B cell (primary cell): Measurements from ENCODE around the gene MCM3AP. TPM values are rescaled to one million over a fixed set of nuclear protein-coding genes. Genes with fewer than 3 reads are reported as not detected.
A peak's percentile ranks its signal among the peaks of the same experiment; 100 is the strongest.

ENCODE experiments used
- ATAC-seq: fragments of 200-7000 bp; cut with Tn5 transposase; one replicate; pipeline ENCODE4 v1.10.0; 2021; ENCODE audit warnings: low read depth, mild to moderate bottlenecking, moderate number of reproducible peaks, moderate library complexity
- CTCF ChIA-PET: fragments of 350-600 bp; sonication (Branson Sonifier 250); formaldehyde crosslinking; loops from one replicate; lab custom pipeline; 2021; ENCODE audit warnings: antibody characterized with exemption, inconsistent platforms; lab: Charles Lee
- POLR2A ChIA-PET: fragments of 350-600 bp; sonication (Branson Sonifier 250); formaldehyde crosslinking; loops from one replicate; lab custom pipeline; 2021; ENCODE audit warnings: antibody characterized with exemption; lab: Charles Lee
- DNase-seq: peaks from one replicate; pipeline ENCODE4 v3.0.0; 2013
- H2AFZ ChIP-seq: 2 replicates; pipeline ENCODE4 v1.6.1; 2012; ENCODE audit warnings: mild to moderate bottlenecking, low read depth, low read length; ENCODE audit not compliant: insufficient read depth, poor library complexity, severe bottlenecking
- H3K27ac ChIP-seq, 2 donors: 1 replicate in 1 of 2; 2 replicates in 1 of 2; pipeline ENCODE4 v1.5.1; 2012 to 2013; ENCODE audit warnings: low read length in 2 of 2, mild to moderate bottlenecking in 2 of 2, moderate library complexity in 1 of 2
- H3K27me3 ChIP-seq, 4 experiments: fragments of 200-600 bp in 1 of 4; sonication (generic) in 1 of 4; replicated peaks in 1 of 4; 1 replicate in 2 of 4; 2 replicates in 2 of 4; pipeline versions ENCODE4 v1.6.1 to v1.7.0; 2013 to 2016; ENCODE audit warnings: low read length in 3 of 4, mild to moderate bottlenecking in 2 of 4, mixed read lengths in 1 of 4, moderate library complexity in 1 of 4; ENCODE audit not compliant: insufficient read depth in 4 of 4, control insufficient read depth in 3 of 4; ENCODE audit errors: control extremely low read depth in 1 of 4
- H3K36me3 ChIP-seq, 2 experiments: replicated peaks in 1 of 2; 1 replicate in 1 of 2; 2 replicates in 1 of 2; pipeline versions ENCODE4 v1.6.1 to v1.7.1; 2013; ENCODE audit warnings: low read length in 1 of 2; ENCODE audit not compliant: insufficient read depth in 2 of 2, control insufficient read depth in 1 of 2; ENCODE audit errors: control extremely low read depth in 1 of 2, extremely low read depth in 1 of 2
- H3K4me1 ChIP-seq, 2 donors: fragments of 200-600 bp in 1 of 2; sonication (generic) in 1 of 2; 1 replicate in 1 of 2; 2 replicates in 1 of 2; pipeline versions ENCODE4 v1.5.1 to v1.6.1; 2013 to 2017; ENCODE audit warnings: low read length in 2 of 2; ENCODE audit not compliant: control insufficient read depth in 2 of 2, insufficient read depth in 2 of 2
- H3K4me2 ChIP-seq: replicated peaks from 2 replicates; pipeline ENCODE3; 2012; ENCODE audit warnings: mild to moderate bottlenecking, low read depth, low read length; ENCODE audit not compliant: poor library complexity, severe bottlenecking
- H3K4me3 ChIP-seq, 5 experiments: fragments of 200-600 bp in 1 of 5; sonication (generic) in 1 of 5; 1 replicate in 3 of 5; 2 replicates in 2 of 5; pipeline versions ENCODE4 v1.5.1 to v1.7.0; 2011 to 2016; ENCODE audit warnings: low read length in 4 of 5, mild to moderate bottlenecking in 4 of 5, low read depth in 2 of 5, control low read depth in 1 of 5, moderate library complexity in 1 of 5; ENCODE audit not compliant: insufficient read depth in 1 of 5; ENCODE audit errors: control extremely low read depth in 1 of 5, extremely low read depth in 1 of 5
- H3K79me2 ChIP-seq: fragments of 200-600 bp; sonication (generic); one replicate; pipeline ENCODE4 v1.6.0; 2016; ENCODE audit warnings: low read length; ENCODE audit not compliant: control insufficient read depth, insufficient read depth
- H3K9ac ChIP-seq: fragments of 200-600 bp; sonication (generic); 2 replicates; pipeline ENCODE4 v1.6.1; 2017; ENCODE audit warnings: mild to moderate bottlenecking, low read length, moderate library complexity
- H3K9me3 ChIP-seq, 3 donors: one replicate each; pipeline versions ENCODE4 v1.6.1 to v1.7.1; 2013; ENCODE audit warnings: low read length in 2 of 3; ENCODE audit not compliant: control insufficient read depth in 2 of 3, insufficient read depth in 1 of 3; ENCODE audit errors: control extremely low read depth in 1 of 3
- H4K20me1 ChIP-seq: 2 replicates; pipeline ENCODE4 v1.6.0; 2012; ENCODE audit warnings: mild to moderate bottlenecking, low read length; ENCODE audit not compliant: insufficient read depth, control insufficient read depth, poor library complexity, severe bottlenecking
- H3K27ac Mint-ChIP-seq: one replicate; pipeline ENCODE4 v1.8.0; 2021; ENCODE audit warnings: mixed read lengths
- H3K27me3 Mint-ChIP-seq: one replicate; pipeline ENCODE4 v1.8.0; 2021; ENCODE audit warnings: mixed read lengths
- H3K4me1 Mint-ChIP-seq: one replicate; pipeline ENCODE4 v1.8.0; 2021; ENCODE audit warnings: mixed read lengths
- H3K4me3 Mint-ChIP-seq: one replicate; pipeline ENCODE4 v1.8.0; 2021; ENCODE audit warnings: mixed read lengths
- H3K9me3 Mint-ChIP-seq: one replicate; pipeline ENCODE4 v1.8.0; 2022; ENCODE audit warnings: mixed read lengths; ENCODE audit not compliant: insufficient read depth
- CTCF ChIP-seq: fragments of 200-600 bp; IDR thresholded peaks from one replicate; pipeline ENCODE4 v1.8.0; 2022; ENCODE audit warnings: antibody characterized with exemption, mild to moderate bottlenecking
- EZH2 ChIP-seq: IDR thresholded peaks from 2 replicates; pipeline ENCODE4 v1.6.1; 2012; ENCODE audit warnings: borderline replicate concordance, low read depth, mild to moderate bottlenecking, moderate library complexity, low read length; ENCODE audit not compliant: insufficient read depth, poor library complexity, severe bottlenecking
- WGBS: methylation state at CpG from one replicate; pipeline ENCODE4 v1.1.5; 2013; ENCODE audit warnings: missing lambda C conversion rate; ENCODE audit not compliant: insufficient coverage; 5-methylcytosine and 5-hydroxymethylcytosine counted together
- intact Hi-C: fragments of 100-400 bp; cut with micrococcal nuclease; formaldehyde crosslinking; loops from one replicate; pipeline ENCODE4 v1.10.0; 2022
- polyA plus RNA-seq: library from polyadenylated mRNA; depleted of rRNA; stranded (reverse); fragments of >200 nt; gene quantifications from 2 replicates; pipeline ENCODE4 v1.2.3, GENCODE V29; 2012
- total RNA-seq, 2 donors: library from RNA; stranded (reverse); fragments of 120-200 nt in 1 of 2; gene quantifications; 1 replicate in 1 of 2; 2 replicates in 1 of 2; pipeline versions ENCODE4 v1.2.3 to v1.2.4, GENCODE V29; 2013 to 2022

The MCM3AP gene
- total and polyA plus RNA-seq, 2 donors (not counting 1 experiment from before 2014, with no cell fraction given): 61.7 to 180 TPM

GRCh38 chr21:46325073-46325912 lies 39.9 kb upstream of the MCM3AP start:
- H3K9ac ChIP-seq: peak overlapping the region; percentile 87
- peak overlapping the region; percentile 26 to 79 (median 70) for H3K4me3 ChIP-seq
- Mint-ChIP-seq H3K9me3 (no peaks in the 10 kb centered on the region), H3K27me3 (no peaks in the 10 kb centered on the region), H3K4me1 (peaks cover 24% of the 10 kb centered on the region), H3K4me3 (peak overlapping the region; percentile 88), H3K27ac (peak overlapping the region; percentile 81)
- ChIA-PET POLR2A (no interaction called here), CTCF (interaction anchor here (0.6 to 1.6 kb wide), 6 partner anchors 24 to 182 kb away, joined by 3 to 11 read pairs (median 4); partner anchors contain the start of gene MCM3AP)
- no peak for ATAC-seq
- H4K20me1 ChIP-seq: no peaks in the 10 kb centered on the region
- intact Hi-C loops: loop anchor here (2.0 kb wide), 1 partner anchor 182 kb away; no protein-coding TSS in a partner anchor
- H3K79me2 ChIP-seq: peaks cover 37% of the 10 kb centered on the region
- no peaks in the 10 kb centered on the region for H3K9me3 ChIP-seq
- peaks cover 0 to 3% (median 0%) of the 10 kb centered on the region in 4 experiments for H3K27me3 ChIP-seq
- H3K36me3 ChIP-seq: peaks cover 0 to 2% of the 10 kb centered on the region in 2 experiments
- 13% methylated on average over 43 of the region's 43 CpGs for WGBS
- peak overlapping the region; percentile 89 for H2AFZ ChIP-seq
- H3K4me2 ChIP-seq: peak overlapping the region; percentile 97
- peak; percentile 60 for DNase-seq
- peak overlapping the region in 1 of 2 donors; percentile 26 for H3K27ac ChIP-seq
- H3K4me1 ChIP-seq: peaks cover 16 to 23% of the 10 kb centered on the region in 2 donors
- TF ChIP-seq CTCF (peak; percentile 21), EZH2 (no peak)
